Subcutaneous abdominal adipose tissue (tissue), 5 donors: ENCODE data around the gene TSPAN33.
"Not testable (repeated sequence)": the region's sequence is repeated elsewhere in the genome, so short reads cannot be mapped to it uniquely, and the experiment has no call there.

ENCODE experiments used
- H3K27ac ChIP-seq: one replicate; pipeline ENCODE4 v1.7.0; 2013; ENCODE audit warnings: low read depth, mild to moderate bottlenecking, inconsistent platforms, low read length, moderate library complexity
- H3K27me3 ChIP-seq, 5 donors: one replicate each; pipeline ENCODE4 v1.7.0; 2013; ENCODE audit warnings: low read length in 5 of 5, inconsistent platforms in 1 of 5; ENCODE audit not compliant: control insufficient read depth in 5 of 5, insufficient read depth in 4 of 5
- H3K36me3 ChIP-seq, 5 donors: one replicate each; pipeline ENCODE4 v1.7.0; 2013; ENCODE audit warnings: low read length in 5 of 5; ENCODE audit not compliant: control insufficient read depth in 5 of 5, insufficient read depth in 5 of 5
- H3K4me1 ChIP-seq, 5 donors: one replicate each; pipeline ENCODE4 v1.7.0; 2013; ENCODE audit warnings: low read length in 5 of 5, mild to moderate bottlenecking in 3 of 5, moderate library complexity in 1 of 5; ENCODE audit not compliant: control insufficient read depth in 5 of 5, insufficient read depth in 5 of 5
- H3K4me3 ChIP-seq, 5 donors: one replicate each; pipeline ENCODE4 v1.7.0; 2013; ENCODE audit warnings: low read length in 5 of 5, low read depth in 1 of 5
- H3K9ac ChIP-seq, 5 donors: one replicate each; pipeline ENCODE4 v1.7.0; 2013; ENCODE audit warnings: low read length in 5 of 5, mild to moderate bottlenecking in 4 of 5, moderate library complexity in 3 of 5
- H3K9me3 ChIP-seq, 5 donors: one replicate each; pipeline ENCODE4 v1.7.0; 2013; ENCODE audit warnings: low read length in 5 of 5; ENCODE audit not compliant: control insufficient read depth in 5 of 5
- donor health status: healthy.
- donor health status: healthy.
- donor health status: healthy.
- donor health status: healthy.
- donor health status: healthy.

The TSPAN33 gene

GRCh38 chr7:129115676-129116075, 28.8 kb upstream of the TSPAN33 start:
- no peak overlapping the region for H3K9ac ChIP-seq
- peaks cover 0 to 10% (median 2%) of the 10 kb centered on the region in 5 donors for H3K9me3 ChIP-seq
- H3K27ac ChIP-seq, result no peak overlapping the region
- no peaks in the 10 kb centered on the region for H3K27me3 ChIP-seq
- no peaks in the 10 kb centered on the region for H3K36me3 ChIP-seq
- H3K4me3 ChIP-seq, result no peak overlapping the region
- no peaks in the 10 kb centered on the region for H3K4me1 ChIP-seq

DNA sequence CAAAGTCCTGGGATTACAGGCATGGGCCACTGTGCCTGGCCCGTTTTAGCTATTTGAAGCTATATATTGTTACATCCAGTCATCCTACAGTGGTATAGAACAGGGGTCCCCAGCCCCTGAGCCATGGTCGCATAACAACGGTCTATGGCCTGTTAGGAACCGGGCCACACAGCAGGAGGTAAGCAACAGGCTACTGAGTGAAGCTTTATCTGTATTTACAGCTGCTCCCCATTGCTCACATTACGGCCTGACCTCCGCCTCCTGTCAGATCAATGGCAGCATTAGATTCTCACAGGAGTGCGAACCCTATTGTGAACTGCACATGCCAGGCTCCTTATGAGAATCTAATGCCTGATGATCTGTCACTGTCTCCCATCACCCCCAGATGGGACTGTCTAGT, 26.3 kb upstream of the TSPAN33 start:
- Histone ChIP-seq H3K4me3 (no peak overlapping the region), H3K36me3 (no peaks in the 10 kb centered on the region), H3K27ac (no peak overlapping the region), H3K9me3 (peaks cover 0 to 15% (median 4%) of the 10 kb centered on the region in 5 donors), H3K9ac (no peak overlapping the region), H3K4me1 (peaks cover 0 to 6% (median 0%) of the 10 kb centered on the region in 5 donors), H3K27me3 (no peaks in the 10 kb centered on the region)

DNA sequence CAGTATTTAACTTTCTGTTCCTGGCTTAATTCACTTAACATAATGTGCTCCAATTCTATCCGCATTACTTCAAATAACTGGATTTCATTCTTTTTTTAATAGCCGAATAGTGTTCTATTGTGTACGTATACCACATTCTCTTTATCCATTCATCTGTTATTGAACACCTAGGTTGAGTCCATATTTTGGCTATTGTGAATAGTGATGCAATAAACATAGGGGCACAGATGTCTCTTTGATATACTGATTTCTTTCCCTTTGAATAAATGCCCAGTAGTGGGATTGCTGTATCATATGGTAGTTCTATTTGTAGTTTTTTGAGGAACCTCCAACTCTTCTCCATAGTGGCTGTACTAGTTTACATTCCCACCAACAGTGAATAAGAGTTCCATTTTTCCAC, 25.5 kb upstream of the TSPAN33 start:
- H3K9ac ChIP-seq, result no peak overlapping the region
- no peak overlapping the region for H3K4me3 ChIP-seq
- peaks cover 0 to 15% (median 4%) of the 10 kb centered on the region in 5 donors for H3K9me3 ChIP-seq
- no peaks in the 10 kb centered on the region for H3K36me3 ChIP-seq
- no peak overlapping the region for H3K27ac ChIP-seq
- H3K4me1 ChIP-seq, result peaks cover 0 to 6% (median 0%) of the 10 kb centered on the region in 5 donors
- H3K27me3 ChIP-seq, result no peaks in the 10 kb centered on the region

DNA sequence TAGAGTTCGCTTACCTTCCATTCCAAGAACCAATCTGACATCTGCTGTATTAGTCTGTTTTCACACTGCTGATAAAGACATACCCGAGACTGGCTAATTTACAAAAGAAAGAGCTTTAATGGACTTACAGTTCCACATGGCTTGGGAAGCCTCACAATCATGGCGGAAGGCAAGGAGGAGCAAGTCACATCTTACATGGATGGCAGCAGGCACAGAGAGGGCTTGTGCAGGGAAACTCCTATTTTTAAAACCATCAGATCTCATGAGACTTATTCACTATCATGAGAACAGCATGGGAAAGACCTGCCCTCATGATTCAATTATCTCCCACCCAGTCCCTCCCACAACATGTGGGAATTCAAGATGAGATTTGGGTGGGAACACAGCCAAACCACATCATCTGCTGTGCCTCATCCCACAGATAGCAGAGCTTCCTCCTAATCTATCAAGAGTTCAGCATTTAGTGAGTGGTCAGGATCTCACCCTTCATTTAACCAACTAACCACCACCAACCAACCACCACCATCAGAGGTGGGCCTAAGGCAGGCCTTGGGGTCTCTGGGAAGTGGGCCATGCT, 22.9 kb upstream of the TSPAN33 start:
- not testable (repeated sequence) for H3K9ac ChIP-seq, H3K27me3 ChIP-seq, H3K4me1 ChIP-seq

DNA sequence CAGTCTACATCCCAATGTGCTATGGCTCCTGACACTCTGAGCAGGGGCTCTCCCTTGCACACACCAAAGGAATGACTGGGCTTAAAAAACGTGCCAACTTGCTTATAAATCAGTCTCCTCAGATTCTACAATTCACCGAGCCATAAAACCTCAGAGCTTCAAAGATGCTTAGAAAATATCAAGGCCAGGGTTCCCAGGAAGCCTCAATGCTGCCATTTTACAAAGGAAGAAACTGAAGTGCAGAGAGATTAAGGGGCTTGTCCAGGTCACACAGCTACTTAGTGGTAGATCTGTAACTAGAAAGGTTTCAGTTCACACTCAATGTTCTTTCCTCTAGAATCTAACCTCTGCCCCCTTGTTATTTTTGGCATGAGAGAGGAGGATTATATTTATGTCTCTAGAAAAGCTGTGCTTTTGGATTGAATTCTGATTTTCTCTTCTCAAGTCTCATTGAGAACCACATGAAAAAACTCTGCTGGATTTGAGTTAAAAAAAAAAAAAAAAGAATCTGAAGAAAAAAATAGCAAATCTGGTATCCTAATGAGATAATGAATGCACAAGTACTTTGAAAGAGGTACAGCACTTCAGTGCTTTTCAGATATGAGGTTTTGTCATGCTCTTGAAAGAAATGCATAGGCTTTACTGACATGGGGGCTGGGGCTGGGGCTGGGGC, 22.3 kb upstream of the TSPAN33 start:
- peaks cover 0 to 8% (median 0%) of the 10 kb centered on the region in 5 donors for H3K9me3 ChIP-seq
- H3K9ac ChIP-seq, result no peak overlapping the region
- no peaks in the 10 kb centered on the region for H3K27me3 ChIP-seq
- peaks cover 0 to 6% (median 0%) of the 10 kb centered on the region in 5 donors for H3K4me1 ChIP-seq
- H3K27ac ChIP-seq, result no peak overlapping the region
- no peak overlapping the region for H3K4me3 ChIP-seq
- H3K36me3 ChIP-seq, result no peaks in the 10 kb centered on the region

More for the DNA sequence above, 22.9 kb upstream of the TSPAN33 start:
- H3K4me3 ChIP-seq, H3K27ac ChIP-seq, H3K36me3 ChIP-seq, H3K9me3 ChIP-seq: not testable (repeated sequence)

GRCh38 chr7:129122751-129123509, 21.6 kb upstream of the TSPAN33 start:
- H3K36me3 ChIP-seq, result no peaks in the 10 kb centered on the region
- no peak overlapping the region for H3K9ac ChIP-seq
- no peak overlapping the region for H3K27ac ChIP-seq
- peaks cover 0 to 8% (median 0%) of the 10 kb centered on the region in 5 donors for H3K9me3 ChIP-seq
- H3K27me3 ChIP-seq, result no peaks in the 10 kb centered on the region
- no peak overlapping the region for H3K4me3 ChIP-seq
- H3K4me1 ChIP-seq, result peaks cover 0 to 6% (median 0%) of the 10 kb centered on the region in 5 donors

DNA sequence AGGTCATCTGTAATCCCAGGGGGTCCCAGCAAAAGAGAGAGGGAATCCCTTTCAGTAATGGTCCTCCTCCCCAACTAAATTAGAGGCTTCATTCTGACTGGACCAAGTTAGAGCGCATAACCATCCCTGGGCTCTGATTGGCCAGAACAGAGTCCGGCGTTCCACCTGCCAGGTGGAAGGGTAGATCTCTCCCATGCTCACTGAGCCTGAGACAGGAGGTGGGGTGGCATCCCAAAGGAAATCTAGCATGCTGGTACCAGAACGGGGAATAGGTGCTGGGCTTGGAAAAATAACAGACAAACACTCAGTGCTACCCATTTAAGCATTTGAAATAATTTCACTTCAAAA, 21.0 kb upstream of the TSPAN33 start:
- H3K27ac ChIP-seq, result no peak overlapping the region
- no peaks in the 10 kb centered on the region for H3K36me3 ChIP-seq
- H3K4me3 ChIP-seq, result no peak overlapping the region
- peaks cover 0 to 6% (median 0%) of the 10 kb centered on the region in 5 donors for H3K4me1 ChIP-seq
- H3K9me3 ChIP-seq, result peaks cover 0 to 8% (median 0%) of the 10 kb centered on the region in 5 donors
- H3K27me3 ChIP-seq, result no peaks in the 10 kb centered on the region
- no peak overlapping the region for H3K9ac ChIP-seq

- Histone ChIP-seq H3K36me3 (no peaks in the 10 kb centered on the region), H3K27me3 (no peaks in the 10 kb centered on the region), H3K9me3 (peaks cover 0 to 5% (median 0%) of the 10 kb centered on the region in 5 donors), H3K9ac (no peak overlapping the region), H3K4me1 (peaks cover 0 to 6% (median 0%) of the 10 kb centered on the region in 5 donors), H3K27ac (no peak overlapping the region), H3K4me3 (no peak overlapping the region)
Observed at GRCh38 chr7:129126314-129126713, 18.2 kb upstream of the TSPAN33 start.

DNA sequence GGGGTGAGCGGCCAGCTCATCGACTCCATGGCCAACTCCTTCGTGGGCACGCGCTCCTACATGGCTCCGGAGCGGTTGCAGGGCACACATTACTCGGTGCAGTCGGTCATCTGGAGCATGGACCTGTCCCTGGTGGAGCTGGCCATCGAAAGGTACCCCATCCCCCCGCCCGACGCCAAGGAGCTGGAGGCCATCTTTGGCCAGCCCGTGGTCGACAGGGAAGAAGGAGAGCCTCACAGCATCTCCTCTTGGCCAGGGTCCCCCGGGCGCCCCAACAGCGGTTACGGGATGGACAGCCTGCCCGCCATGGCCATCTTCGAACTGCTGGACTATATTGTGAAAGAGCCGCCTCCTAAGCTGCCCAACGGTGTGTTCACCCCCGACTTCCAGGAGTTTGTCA, 17.4 kb upstream of the TSPAN33 start:
- H3K4me1 ChIP-seq, result peaks cover 0 to 6% (median 0%) of the 10 kb centered on the region in 5 donors
- peaks cover 0 to 4% (median 0%) of the 10 kb centered on the region in 5 donors for H3K9me3 ChIP-seq
- no peak overlapping the region for H3K9ac ChIP-seq
- H3K27ac ChIP-seq, result no peak overlapping the region
- H3K4me3 ChIP-seq, result no peak overlapping the region
- no peaks in the 10 kb centered on the region for H3K27me3 ChIP-seq
- H3K36me3 ChIP-seq, result no peaks in the 10 kb centered on the region

DNA sequence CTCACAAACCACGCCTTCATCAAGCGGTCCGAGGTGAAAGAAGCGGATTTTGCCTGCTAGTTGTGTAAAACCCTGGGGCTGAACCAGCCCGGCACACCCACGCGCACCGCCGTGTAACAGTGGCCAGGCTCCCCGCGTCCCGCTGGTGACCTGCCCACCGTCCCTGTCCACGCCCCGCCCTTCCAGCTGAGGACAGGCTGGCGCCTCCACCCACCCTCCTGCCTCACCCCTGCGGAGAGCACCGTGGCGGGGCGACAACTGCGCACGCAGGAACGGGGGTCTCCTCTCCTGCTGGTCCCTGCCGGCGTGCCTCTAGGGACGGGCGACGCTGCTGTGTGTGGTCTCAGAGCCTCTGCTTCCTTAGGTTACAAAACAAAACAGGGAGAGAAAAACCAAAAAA, 16.9 kb upstream of the TSPAN33 start:
- Histone ChIP-seq H3K4me3 (no peak overlapping the region), H3K9me3 (peaks cover 0 to 4% (median 0%) of the 10 kb centered on the region in 5 donors), H3K27ac (no peak overlapping the region), H3K27me3 (no peaks in the 10 kb centered on the region), H3K36me3 (no peaks in the 10 kb centered on the region), H3K4me1 (peaks cover 0 to 5% (median 0%) of the 10 kb centered on the region in 5 donors), H3K9ac (no peak overlapping the region)
